Endothelial cell of umbilical vein (primary cell): Measurements from ENCODE around the gene ATP8A1.

Source experiments
- CTCF ChIP-seq, 2 donors: IDR thresholded peaks; 1 replicate in 1 of 2; 2 replicates in 1 of 2; pipeline ENCODE4 v1.5.1; 2011; ENCODE audit warnings: low read length in 2 of 2, mild to moderate bottlenecking in 2 of 2, moderate library complexity in 2 of 2, control low read depth in 1 of 2, inconsistent platforms in 1 of 2, low read depth in 1 of 2; ENCODE audit not compliant: insufficient read depth in 1 of 2; ENCODE audit errors: extremely low read depth in 1 of 2
- EZH2 ChIP-seq: IDR thresholded peaks from 2 replicates; pipeline ENCODE4 v1.6.1; 2012; ENCODE audit warnings: borderline replicate concordance, low read depth, mild to moderate bottlenecking, moderate library complexity, low read length, inconsistent platforms; ENCODE audit not compliant: severe bottlenecking
- FOS ChIP-seq: IDR thresholded peaks from 2 replicates; pipeline ENCODE4 v1.6.1; 2011; ENCODE audit warnings: mild to moderate bottlenecking, low read length, moderate library complexity, borderline replicate concordance; ENCODE audit not compliant: insufficient read depth
- GATA2 ChIP-seq: IDR thresholded peaks from 2 replicates; pipeline ENCODE4 v1.7.0; 2011; ENCODE audit warnings: low read depth, mild to moderate bottlenecking, moderate library complexity, mixed read lengths, low read length; ENCODE audit not compliant: insufficient read length, insufficient read depth
- JUN ChIP-seq: IDR thresholded peaks from 2 replicates; pipeline ENCODE4 v1.6.1; 2011; ENCODE audit warnings: borderline replicate concordance, low read depth; ENCODE audit not compliant: insufficient read length, insufficient read depth
- MAX ChIP-seq: IDR thresholded peaks from 2 replicates; pipeline ENCODE4 v1.6.1; 2011; ENCODE audit not compliant: insufficient read depth, insufficient read length
- MYC ChIP-seq: IDR thresholded peaks from one replicate; pipeline ENCODE4 v1.6.1; 2011; ENCODE audit warnings: mild to moderate bottlenecking, low read depth, low read length
- POLR2A ChIP-seq: IDR thresholded peaks from 2 replicates; pipeline ENCODE4 v1.6.1; 2012; ENCODE audit warnings: low read depth, mild to moderate bottlenecking, control low read depth, low read length
- POLR2AphosphoS5 ChIP-seq: IDR thresholded peaks from 2 replicates; pipeline ENCODE4 v1.6.1; 2012; ENCODE audit warnings: low read depth, mild to moderate bottlenecking, control low read depth, low read length, moderate library complexity; ENCODE audit not compliant: insufficient read depth

GRCh38 chr4:42360256-42360669, 296.6 kb downstream of the ATP8A1 start:
- TF ChIP-seq CTCF (IDR thresholded peaks at IDR 0.05; ENCODE audit: extremely low read depth in 1 of 2, insufficient read depth in 1 of 2, low read depth in 1 of 2, low read length in 2 of 2) (no peak), POLR2A (no peak), POLR2AphosphoS5 (no peak), EZH2 (no peak), JUN (no peak), MAX (no peak), GATA2 (no peak), FOS (no peak), MYC (no peak)
